Activated T-helper 9 cell treated with anti-CD3 and anti-CD28 coated beads, Interleukin-2, amount 50 U/mL, for 16 hours (primary cell): ENCODE results near the gene SLC6A6.

ENCODE experiments used
- DNase-seq: peaks from one replicate; pipeline ENCODE4 v3.0.0-alpha.2; 2020; ENCODE audit warnings: low read depth

SLC6A6 gene

GRCh38 chr3:14522768-14523167, 120.4 kb downstream of the SLC6A6 start:
- DNase-seq: no peak

- DNase-seq: no peak
Measured at GRCh38 chr3:14523792-14524191, 121.4 kb downstream of the SLC6A6 start.

GRCh38 chr3:14524311-14524711, 121.9 kb downstream of the SLC6A6 start:
- no peak for DNase-seq

- no peak for DNase-seq
Measured at GRCh38 chr3:14524920-14525660, 122.7 kb downstream of the SLC6A6 start.

- no peak for DNase-seq
Measured at GRCh38 chr3:14525685-14526631, 123.6 kb downstream of the SLC6A6 start.

- no peak for DNase-seq
Measured at GRCh38 chr3:14528081-14528480, 125.7 kb downstream of the SLC6A6 start.

- DNase-seq: no peak
Measured at GRCh38 chr3:14531856-14532395, 129.5 kb downstream of the SLC6A6 start.

GRCh38 chr3:14532691-14533456, 130.5 kb downstream of the SLC6A6 start:
- no peak for DNase-seq

GRCh38 chr3:14533457-14533958, 131.1 kb downstream of the SLC6A6 start:
- no peak for DNase-seq

GRCh38 chr3:14534516-14535191, 132.2 kb downstream of the SLC6A6 start:
- no peak for DNase-seq

GRCh38 chr3:14535616-14536015, 133.2 kb downstream of the SLC6A6 start:
- DNase-seq: no peak

GRCh38 chr3:14536055-14536815, 133.8 kb downstream of the SLC6A6 start:
- no peak for DNase-seq

GRCh38 chr3:14536837-14537589, 134.6 kb downstream of the SLC6A6 start:
- DNase-seq: no peak

GRCh38 chr3:14537590-14538450, 135.4 kb downstream of the SLC6A6 start:
- no peak for DNase-seq

- DNase-seq: no peak
Measured at GRCh38 chr3:14538451-14539088, 136.2 kb downstream of the SLC6A6 start.
